Head of caudate nucleus (tissue), 42 donors: Measurements from ENCODE around the gene KIAA1191.
"Not testable (repeated sequence)": the region's sequence is repeated elsewhere in the genome, so short reads cannot be mapped to it uniquely, and the experiment has no call there.

Experiments used
- DNase-seq, 42 donors: peaks; one replicate each; pipeline versions ENCODE4 v3.0.0 to v3.0.0-alpha.2; 2020 to 2021; ENCODE audit warnings: mixed read lengths in 7 of 42
- intact Hi-C: fragments of 100-400 bp; cut with DNase I; formaldehyde crosslinking; loops from one replicate; pipeline ENCODE4 v1.15.0; 2022

The KIAA1191 gene, protein sequence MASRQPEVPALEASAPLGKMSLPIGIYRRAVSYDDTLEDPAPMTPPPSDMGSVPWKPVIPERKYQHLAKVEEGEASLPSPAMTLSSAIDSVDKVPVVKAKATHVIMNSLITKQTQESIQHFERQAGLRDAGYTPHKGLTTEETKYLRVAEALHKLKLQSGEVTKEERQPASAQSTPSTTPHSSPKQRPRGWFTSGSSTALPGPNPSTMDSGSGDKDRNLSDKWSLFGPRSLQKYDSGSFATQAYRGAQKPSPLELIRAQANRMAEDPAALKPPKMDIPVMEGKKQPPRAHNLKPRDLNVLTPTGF

DNA sequence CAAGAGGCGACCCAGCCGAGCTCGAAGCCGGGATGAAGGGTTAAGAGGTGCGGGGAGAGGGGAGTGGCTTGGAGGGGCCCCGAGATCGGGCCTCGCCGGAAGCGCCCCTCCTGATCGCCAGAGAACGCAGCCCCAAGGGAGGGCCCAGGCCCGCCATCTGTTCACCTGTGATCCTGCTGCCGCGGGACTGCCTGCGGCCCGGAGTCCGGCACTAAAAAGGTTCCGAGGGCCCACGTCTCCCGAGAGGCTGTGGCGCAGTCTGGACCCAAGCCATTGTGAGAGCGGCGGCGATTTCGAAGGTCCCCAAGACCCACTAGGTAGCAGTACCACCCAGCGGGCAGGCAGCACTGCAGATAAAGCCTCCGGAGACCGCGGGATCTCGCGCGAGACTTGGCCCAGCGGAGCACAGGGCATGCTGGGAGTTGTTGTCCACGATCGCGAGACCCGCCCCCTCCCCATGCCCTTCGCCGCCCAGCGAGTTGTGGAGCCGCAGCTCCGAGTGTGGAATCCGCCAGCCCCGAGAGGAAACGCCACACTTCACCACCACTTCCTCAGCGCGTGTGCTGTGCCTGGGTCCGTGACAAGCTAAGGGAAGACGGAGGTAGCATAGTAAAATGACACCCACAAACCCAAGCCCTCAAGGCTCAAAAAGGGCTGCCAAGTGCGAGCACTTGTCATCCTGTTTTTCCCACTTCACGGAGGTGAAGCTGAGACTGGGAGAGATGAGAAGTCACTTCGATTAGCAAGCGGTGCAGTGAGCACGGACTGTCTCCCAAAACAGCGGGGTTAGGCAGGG lies at the start of gene KIAA1191:
Gene KIAA1191 (minus strand): TSS at position 328 of the 796 bp plus-strand sequence. CDS start 2,256 bp downstream, outside the sequence.
- intact Hi-C loops = no loop called here
- DNase-seq = peak; percentile 90 to 98 (median 96)

DNA sequence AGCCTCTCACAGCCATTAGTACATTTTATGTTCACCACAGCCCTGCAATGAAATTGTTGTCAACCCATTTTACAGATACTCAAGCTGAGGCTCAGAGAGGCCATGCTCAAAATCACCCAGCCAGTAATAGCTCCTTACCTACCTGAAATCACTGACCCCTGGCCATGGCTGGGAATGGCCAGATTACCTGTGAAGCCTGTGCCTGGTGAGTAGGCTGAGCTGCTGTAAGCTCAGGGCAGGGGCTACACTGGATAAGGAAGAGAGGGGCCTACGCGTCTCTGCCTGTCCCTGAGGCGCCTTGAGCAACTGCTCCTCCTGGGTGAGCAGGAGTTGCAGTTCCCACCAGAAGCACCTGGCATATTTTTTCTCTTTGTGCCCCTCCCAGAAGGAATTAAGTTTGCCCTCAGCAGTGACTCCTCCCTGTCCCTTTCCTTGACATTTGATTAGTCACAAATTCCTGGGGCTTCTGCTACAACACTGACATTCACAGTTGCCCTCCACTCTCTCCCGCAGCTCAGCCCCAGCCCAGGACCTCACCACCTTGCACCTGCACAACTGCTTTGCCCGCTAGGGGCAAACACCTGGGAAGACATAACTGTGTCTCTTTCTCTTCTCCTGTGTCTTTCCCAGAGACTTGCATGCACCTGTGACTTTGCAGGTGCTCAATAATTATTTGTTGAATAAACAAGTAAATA lies 49.1 kb upstream of the KIAA1191 start:
- intact Hi-C loops = loop anchor here (10.0 kb wide), 1 partner anchor 124 kb away; the partner anchor contains the start of gene RNF44
- DNase-seq = peak in 1 of 42 donors; percentile 5

DNA sequence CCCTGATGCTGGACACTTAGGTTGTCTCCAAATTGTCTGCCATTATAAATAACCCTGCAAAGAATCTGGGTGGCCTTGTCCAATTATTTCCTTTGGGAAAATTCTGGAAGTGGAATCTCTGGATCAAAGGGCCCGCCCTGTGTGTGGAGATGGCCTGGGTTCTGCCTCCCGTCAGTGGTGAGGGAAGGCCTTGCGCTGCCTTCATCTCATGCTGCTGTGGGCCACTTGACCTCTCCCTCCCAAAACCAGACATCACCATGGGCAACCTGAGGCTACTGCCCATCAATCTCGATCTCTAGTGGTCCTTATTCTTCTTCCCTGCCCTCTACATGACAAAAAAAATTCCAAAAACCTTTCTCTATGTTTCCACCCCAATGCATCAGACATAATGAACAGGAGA lies 48.2 kb upstream of the KIAA1191 start:
- intact Hi-C loops = loop anchor here (10.0 kb wide), 1 partner anchor 125 kb away; the partner anchor contains the start of gene RNF44

DNA sequence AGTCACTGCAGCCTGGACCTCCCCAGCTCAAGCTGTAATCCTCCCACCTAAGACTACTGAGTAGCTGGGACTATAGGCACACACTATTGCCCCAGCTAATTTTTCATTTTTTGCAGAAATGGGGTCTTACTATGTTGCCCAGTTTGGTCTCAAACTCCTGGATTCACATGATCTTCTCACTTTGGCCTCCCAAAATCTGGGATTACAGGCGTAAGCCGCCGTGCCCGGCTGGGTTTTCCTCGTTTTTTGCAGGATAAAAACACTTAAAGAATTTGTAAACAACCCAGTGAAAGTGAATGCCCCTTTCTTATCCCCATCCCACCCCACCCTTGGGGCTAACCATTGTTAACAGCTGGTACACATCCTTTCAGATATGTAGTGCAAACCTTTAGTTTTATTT lies 47.0 kb upstream of the KIAA1191 start:
- no peak for DNase-seq
- intact Hi-C loops = no loop called here

More for the DNA sequence above, 48.2 kb upstream of the KIAA1191 start:
- DNase-seq = no peak

DNA sequence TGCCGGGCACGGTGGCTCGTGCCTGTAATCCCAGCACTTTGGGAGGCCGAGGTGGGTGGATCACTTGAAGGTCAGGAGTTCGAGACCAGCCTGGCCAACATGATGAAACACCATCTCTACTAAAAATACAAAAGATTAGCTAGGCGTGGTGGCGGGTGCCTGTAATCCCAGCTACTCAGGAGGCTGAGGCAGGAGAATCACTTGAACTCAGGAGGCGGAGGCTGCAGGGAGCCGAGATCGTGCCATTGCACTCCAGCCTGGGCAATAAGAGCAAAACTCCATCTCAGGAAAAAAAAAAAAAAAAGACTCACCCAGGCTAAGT lies 46.6 kb upstream of the KIAA1191 start:
- peak in 1 of 42 donors; percentile 15 for DNase-seq
- intact Hi-C loops = not testable (repeated sequence)

DNA sequence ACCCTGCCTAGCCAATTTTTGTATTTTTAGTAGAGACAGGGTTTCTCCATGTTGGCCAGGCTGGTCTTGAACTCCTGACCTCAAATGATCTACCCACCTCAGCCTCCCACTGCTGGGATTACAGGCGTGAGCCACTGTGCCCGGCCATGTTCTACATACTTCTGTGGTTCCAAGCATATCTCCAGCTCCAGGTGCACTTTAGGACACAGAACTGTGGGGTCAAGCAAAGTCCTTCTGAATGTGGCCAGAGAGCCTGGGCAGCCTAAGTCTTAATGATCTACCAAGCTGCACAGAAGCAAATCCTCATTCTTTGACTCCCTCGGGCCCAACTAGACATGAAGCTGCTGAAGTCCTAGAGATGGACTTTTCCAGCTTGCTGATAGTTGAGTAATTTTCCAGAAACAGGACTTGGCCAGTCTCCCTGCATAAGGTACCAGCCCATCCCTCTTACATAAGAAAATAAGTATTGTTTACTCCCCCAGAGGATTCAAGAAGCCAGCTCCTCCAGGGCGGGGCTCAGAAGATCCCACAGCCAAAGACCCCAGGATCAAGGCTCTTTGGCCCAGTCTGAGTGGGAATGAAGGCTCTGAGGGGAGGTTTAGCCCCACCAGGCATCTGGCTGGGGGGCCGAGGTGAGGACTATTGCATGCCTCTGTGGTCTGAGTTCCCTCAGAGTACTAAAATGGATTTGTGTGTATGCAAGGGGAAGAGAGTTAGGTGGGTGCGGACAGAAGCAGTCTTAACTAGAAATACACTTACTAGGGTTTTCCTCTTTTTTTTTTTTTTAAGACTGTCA lies 46.1 kb upstream of the KIAA1191 start:
- intact Hi-C loops = no loop called here
- DNase-seq = peak in 1 of 42 donors; percentile 16

DNA sequence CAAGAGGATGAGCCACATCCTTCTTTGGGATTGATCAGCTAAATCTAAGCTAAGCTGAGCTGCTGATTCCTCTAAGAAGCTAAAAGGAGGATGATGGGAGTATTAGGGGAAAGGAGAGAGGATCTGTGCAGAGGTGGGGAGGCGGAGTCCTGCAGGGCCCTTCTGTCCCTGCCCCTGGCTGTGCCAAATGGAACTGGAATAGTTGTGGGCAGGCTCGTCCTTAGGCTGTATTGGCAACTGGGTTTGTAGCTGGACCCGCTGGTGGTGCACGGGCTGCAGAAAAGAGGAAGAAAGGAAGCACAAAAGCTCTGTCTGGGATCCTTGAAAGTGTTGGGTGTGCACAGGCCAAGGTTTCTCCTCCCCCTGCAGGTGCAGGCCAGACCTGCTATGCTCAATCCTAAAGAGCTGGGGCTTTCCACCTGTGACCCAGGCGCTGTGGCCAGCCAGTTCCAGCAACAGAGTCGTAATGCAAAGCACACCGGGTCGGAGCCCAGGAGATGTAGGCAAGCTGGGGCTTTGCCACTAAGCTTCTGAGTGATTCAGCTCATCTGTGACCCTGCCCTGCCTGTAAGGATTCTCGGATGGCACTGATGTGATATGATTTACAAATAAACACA lies 45.0 kb upstream of the KIAA1191 start:
- peak in 1 of 42 donors; percentile 8 for DNase-seq
- intact Hi-C loops = no loop called here

DNA sequence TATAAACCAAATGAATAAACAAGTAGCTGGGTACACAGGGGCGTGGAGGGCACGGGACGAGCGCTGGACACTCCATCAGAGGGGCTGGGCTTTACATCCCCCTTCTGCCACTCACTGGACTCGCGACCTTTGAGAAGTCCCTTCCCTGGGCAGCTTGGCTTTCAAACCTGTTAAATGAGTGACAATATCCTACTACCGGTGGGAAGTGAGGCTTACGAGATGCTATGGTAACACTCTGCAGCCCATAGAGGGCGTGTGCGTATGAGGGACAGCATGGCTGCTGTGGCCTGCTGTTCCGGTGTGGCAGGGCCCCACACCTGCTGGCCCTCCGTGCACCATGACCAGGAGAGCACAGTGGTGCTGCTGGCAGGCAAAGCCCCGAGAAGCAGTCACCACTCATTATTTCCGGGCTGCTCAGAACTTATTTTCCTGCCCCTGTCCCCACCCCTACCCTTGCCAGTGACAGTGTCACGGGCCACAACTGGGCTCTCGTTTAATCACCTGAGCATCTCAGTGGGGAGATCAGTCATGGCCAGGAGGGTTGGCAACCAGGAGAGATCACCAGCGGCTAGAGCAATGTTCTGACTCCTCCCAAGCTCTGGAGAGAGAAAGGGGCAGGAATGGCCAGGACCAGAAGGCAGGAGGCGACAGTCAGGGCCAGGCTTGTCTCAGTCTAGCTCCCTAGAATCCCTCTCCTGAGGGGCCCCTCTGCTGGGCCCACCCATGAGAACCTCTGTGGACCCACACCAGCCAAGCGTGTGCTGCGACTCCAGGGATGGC lies 44.3 kb upstream of the KIAA1191 start:
- intact Hi-C loops = no loop called here
- no peak for DNase-seq

DNA sequence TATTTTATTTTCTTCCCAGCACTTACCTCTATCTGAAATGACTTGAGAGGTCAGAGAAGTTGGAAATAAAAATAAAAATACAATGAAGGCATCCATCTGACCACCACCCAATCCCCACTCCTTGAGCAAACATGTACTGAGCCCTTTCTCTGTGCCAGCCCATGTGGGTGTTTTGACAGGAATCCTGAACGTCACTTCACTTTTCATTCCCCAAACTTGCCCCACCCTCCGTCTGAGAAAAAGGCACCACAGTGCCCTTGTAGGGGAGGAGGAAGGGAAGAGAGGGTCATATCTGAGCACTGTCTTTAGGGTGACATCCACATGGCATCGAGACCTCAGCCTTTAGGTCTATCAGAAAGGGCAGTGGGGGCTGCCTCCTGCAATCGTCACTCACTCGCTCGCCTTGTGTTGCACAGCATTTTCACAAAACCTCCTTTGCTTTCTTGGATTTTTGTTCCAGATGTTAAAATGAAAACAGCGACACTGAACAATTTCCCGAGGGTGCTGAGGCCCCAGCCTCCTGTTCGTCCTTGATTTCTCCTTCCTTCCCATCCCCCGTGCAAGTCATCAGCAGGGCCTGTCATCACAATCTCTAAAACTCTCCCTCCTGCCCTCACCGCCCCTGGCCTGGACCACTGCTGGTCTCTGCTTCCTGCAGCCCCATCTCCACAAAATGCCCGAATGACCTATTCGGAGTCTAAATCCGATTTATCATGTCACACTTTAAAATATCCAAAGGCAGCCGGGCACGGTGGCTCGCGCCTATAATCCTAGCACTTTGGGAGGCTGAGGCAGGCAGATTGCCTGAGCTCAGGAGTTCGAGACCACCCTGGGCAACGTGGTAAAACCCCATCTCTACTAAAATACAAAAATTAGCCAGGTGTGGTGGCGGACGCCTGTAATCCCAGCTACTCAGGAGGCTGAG lies 40.0 kb upstream of the KIAA1191 start:
- intact Hi-C loops = no loop called here
- DNase-seq = peak in 9 of 42 donors; percentile 15 to 53 (median 31)

DNA sequence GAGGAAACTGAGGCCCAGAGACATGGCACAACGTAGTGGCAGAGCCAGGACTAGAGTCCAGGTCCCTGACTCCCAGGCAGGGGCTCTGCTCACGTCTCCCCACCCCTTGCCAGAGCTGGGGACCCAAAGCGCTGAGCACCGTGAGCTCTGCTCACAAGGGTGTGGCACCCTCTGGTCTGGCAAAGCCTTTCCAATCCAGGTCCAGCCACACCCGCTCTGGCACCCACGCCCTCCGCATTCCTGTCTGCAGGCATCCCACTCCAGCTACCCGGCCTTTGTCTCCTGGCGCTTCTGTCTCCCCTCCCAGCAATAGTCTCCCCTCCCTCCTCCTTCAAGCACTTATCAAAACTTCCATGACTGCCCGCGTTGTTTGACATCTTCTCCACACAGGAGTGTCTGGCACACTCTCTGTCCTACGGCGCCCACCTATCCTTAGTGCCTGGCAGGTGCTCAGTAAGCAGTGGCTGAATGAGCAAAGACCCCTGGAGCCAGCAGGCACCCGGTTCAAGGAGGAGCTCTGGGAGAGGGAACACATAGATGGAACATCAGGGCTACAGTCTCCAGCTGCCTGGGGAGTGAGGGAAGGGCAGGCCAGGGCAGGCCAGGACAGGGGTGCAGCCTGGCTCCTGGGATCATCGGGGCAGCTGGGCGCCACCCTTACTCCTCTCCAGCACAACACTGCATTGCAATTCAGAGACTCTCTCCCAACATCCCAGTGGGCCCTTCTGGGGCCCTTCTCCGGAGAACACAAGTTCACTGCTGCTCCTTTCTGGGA lies 39.0 kb upstream of the KIAA1191 start:
- no peak for DNase-seq

DNA sequence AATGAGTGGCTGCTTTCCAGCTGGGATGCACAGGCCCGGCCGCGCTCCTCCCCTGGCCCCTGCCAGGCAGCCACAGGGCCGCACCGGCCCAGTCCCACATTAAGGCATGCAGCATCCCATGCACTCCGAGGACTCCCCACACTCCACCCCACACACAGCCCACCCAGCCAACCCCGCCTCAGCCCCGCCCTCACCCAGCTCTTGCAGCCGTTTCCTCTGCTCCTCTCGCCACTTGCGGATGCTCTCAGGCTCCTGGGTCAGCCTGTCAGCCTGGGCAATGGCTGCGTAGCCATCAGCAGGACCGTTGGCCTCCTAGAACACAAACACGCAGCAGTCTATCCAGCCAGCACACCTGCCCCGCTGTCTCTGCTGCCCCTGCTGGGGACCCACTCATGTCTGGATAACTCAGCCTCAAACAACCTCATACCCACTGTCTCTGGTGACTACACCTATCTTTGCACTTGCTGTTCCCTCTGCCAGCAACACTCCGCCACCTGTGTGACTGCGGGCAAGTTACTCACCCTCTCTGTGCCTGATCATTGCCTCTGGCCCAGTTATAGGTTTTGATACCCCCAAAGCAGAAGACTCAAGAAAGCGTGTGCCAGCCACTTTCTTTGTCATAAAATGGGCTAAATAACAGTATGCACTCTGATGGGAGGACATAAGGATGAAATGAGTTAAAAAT lies 36.3 kb upstream of the KIAA1191 start:
- intact Hi-C loops = no loop called here
- DNase-seq = no peak

More for the DNA sequence above, 39.0 kb upstream of the KIAA1191 start:
- intact Hi-C loops = no loop called here

DNA sequence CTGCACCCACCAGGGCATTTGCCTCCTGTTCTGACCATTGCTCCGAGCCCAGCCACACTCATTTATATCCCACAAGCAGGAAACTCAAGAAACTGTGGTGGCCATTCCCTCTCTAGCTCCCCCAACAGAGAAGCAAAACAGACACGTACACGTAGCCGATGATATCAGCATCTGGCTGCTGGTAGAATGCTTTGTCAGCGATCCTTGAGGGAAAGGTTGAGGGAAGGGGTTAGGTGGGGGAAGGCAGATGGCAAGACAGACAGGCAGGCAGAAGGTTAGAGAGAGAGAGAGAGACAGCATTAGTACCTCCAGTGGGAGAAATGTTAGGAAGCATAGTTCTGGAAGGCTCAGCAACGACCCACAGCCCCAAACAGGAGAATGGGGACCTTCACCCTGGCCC lies 34.8 kb upstream of the KIAA1191 start:
- no peak for DNase-seq
- intact Hi-C loops = no loop called here

DNA sequence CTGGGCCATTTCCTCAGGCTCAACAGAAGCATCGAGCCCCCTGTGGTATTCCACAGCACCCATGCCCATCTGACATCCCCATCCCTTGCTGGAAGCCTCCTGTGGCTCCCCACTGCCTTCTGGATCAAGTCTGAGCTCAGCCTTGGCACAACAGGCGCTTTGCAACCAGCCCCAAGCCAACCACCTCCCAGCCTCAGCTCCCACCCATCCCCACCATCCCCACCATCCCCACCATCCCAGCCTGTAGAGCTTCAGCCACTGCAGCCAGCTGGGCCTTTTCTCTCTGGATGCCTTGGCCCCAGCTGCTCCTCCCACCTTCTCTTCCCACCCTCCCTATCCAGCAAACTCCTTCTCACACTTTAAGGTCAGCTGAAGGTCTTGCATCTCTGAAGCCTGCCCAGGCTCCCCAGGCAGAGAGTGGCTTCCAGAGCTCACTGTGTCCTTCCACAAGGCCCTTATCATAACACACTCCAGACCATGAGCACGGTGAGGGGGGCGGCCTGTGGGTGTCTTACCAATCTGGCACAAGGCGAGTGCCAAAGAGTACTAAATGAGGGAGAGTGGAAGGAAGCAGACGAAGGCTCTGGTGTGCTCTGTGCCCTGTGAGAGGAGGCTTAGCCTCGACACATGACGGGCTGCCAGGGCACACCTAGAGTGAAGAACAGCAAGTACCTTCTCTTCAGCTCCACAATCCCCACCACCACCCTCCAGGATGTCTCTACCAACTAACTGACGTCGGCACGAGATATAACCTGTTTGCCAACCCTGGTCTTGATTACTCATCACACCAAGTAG lies 33.5 kb upstream of the KIAA1191 start:
- no peak for DNase-seq
- intact Hi-C loops = no loop called here

DNA sequence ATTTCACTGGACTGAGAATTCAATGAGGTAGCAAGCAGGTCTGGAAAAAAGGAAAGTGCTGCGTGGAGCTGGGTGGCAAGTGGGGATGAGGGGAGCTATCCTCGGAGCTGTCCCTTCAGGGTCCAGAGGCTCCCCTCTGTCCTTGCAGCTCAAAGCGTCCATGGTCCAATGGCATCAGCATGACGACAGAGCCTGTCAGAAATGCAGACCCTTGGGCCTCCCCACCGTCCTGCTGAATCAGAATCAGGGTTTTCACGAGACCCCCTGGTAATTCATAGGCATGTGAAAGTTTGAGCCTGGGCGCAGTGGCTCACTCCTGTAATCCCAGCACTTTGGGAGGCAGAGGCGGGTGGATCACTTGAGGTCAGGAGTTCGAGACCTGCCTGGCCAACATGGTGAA lies 32.5 kb upstream of the KIAA1191 start:
- DNase-seq = no peak
- intact Hi-C loops = no loop called here

DNA sequence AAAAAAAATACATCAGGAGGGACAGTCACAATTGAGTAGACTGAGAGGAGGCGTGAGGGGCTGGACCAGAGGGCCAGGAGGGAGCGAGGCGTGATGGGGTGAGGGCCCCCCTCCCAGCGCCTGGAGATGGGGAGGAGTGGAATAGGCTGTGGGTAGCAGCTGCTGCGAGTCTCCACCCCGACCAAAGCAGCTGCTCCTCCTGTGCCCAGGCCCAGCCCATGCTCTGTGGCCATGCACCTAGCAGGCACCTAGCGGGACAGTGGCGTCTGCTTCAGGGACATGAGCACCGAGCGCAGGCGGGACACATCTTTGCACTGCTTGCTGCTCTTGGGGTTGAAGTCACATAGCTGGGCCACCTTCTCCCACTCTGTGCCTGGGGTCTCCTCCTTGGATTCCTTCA lies 31.0 kb upstream of the KIAA1191 start:
- no peak for DNase-seq
- intact Hi-C loops = loop anchor here (2.0 kb wide), 1 partner anchor 22 kb away; no protein-coding TSS in a partner anchor
